ENCODE data around the gene LAMC1. TPM values are rescaled to one million over a fixed set of nuclear protein-coding genes. Genes with fewer than 3 reads are reported as not detected.
A peak's percentile ranks its signal among the peaks of the same experiment; 100 is the strongest.

LAMC1 gene
- total RNA-seq, 2 donors from 2014 or later: 39.3 to 141 TPM

DNA sequence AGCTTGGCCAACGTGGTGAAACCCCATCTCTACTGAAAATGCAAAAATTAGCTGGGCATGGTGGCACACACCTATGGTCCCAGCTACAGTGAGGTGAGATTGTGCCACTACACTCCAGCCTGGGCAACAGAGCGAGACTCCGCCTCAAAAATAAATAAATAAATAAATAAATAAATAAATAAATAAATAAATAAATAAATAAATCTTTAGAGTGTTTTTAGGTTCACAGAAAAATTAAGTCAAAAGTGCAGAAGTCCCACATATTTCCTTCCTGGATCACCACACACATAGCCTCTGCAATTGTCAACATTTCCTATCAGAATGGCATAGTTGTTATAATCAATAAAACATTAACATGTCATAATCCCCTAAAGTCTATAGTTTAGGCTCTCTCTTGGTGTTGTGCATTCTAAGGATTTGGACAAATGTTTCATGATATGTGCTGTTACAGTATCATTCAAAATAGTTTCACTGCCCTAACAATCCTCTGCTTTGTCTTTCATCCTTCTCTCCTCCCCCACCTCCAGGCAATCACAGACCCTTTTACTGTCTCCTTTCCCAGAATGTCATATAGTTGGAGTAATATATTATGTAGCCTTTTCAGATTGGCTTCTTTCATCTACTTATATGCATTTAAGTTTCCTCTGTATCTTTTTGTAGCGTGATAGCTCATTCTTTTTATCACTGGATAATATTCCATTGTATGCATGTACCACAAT, 58.3 kb downstream of the LAMC1 start:
- intact Hi-C loops (cut with DNase I): no loop called here
- no peak for DNase-seq (ENCODE audit: low spot score)
- Histone ChIP-seq H3K9me3 (no peaks in the 10 kb centered on the region), H3K36me3 (no peaks in the 10 kb centered on the region), H3K4me3 (no peak overlapping the region), H3K4me1 (replicated peaks) (no peaks in the 10 kb centered on the region), H3K27ac (no peak overlapping the region), H3K27me3 (replicated peaks; ENCODE audit: insufficient read depth) (no peaks in the 10 kb centered on the region)
- WGBS: 96% methylated on average over 4 of the region's 4 CpGs
- TF ChIP-seq, protein P1, sequence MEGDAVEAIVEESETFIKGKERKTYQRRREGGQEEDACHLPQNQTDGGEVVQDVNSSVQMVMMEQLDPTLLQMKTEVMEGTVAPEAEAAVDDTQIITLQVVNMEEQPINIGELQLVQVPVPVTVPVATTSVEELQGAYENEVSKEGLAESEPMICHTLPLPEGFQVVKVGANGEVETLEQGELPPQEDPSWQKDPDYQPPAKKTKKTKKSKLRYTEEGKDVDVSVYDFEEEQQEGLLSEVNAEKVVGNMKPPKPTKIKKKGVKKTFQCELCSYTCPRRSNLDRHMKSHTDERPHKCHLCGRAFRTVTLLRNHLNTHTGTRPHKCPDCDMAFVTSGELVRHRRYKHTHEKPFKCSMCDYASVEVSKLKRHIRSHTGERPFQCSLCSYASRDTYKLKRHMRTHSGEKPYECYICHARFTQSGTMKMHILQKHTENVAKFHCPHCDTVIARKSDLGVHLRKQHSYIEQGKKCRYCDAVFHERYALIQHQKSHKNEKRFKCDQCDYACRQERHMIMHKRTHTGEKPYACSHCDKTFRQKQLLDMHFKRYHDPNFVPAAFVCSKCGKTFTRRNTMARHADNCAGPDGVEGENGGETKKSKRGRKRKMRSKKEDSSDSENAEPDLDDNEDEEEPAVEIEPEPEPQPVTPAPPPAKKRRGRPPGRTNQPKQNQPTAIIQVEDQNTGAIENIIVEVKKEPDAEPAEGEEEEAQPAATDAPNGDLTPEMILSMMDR (IDR thresholded peaks at IDR 0.05): no peak
- TF ChIP-seq POLR2AphosphoS5 (IDR thresholded peaks at IDR 0.05): no peak
- TF ChIP-seq POLR2A (IDR thresholded peaks at IDR 0.05): no peak

DNA sequence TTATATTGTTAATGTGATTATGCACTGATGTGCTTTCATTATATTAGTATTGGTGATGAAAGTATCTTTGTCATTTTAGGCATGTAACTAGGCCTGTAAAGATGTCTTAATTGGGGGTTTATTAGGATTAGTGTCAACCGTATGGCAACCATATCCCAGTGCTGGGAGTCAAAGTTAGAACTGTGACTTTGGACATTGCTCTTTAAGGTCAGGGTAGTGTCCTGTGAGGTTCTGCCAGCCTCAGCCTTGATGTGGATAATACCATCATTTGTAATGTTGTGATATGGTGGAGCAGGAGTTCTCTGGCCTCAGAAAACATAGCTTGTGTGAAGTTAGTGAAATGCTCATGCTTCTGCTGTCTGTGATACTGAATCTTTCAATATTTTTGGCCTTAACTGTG, 59.4 kb downstream of the LAMC1 start:
- no peak overlapping the region for H3K4me3 ChIP-seq
- no peaks in the 10 kb centered on the region for H3K9me3 ChIP-seq
- H3K27ac ChIP-seq: no peak overlapping the region
- intact Hi-C loops (cut with DNase I): no loop called here
- WGBS: 91% methylated on average over 1 of the region's 1 CpG
- DNase-seq (ENCODE audit: low spot score): no peak
- TF ChIP-seq, protein P1 (IDR thresholded peaks at IDR 0.05): no peak
- TF ChIP-seq POLR2AphosphoS5 (IDR thresholded peaks at IDR 0.05) (no peak), POLR2A (IDR thresholded peaks at IDR 0.05) (no peak)
- no peaks in the 10 kb centered on the region for H3K36me3 ChIP-seq
- H3K4me1 ChIP-seq (replicated peaks): no peaks in the 10 kb centered on the region
- no peaks in the 10 kb centered on the region for H3K27me3 ChIP-seq (replicated peaks; ENCODE audit: insufficient read depth)

DNA sequence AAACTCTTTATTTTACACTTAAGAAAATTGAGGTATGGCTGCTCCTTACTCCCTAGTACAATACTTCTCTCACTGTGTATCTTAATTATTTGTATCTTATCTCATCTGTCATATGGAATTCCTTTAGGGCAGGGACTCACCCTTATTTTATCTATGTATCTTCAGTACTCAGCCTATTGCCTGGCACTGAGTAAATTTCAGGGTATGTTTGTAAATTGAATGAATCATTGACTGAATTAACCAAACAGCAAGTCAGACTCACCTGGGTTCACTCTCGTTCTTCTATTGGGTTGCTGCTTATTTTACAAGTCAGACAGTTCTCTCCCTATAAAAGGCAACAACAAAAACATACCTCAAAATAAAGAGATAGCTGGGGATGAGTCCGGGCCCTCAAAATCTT, 63.8 kb downstream of the LAMC1 start:
- TF ChIP-seq, protein P1 (IDR thresholded peaks at IDR 0.05): no peak
- TF ChIP-seq POLR2A (IDR thresholded peaks at IDR 0.05) (no peak), POLR2AphosphoS5 (IDR thresholded peaks at IDR 0.05) (no peak)
- Histone ChIP-seq H3K4me3 (no peak overlapping the region), H3K36me3 (no peaks in the 10 kb centered on the region), H3K4me1 (replicated peaks) (peaks cover 9% of the 10 kb centered on the region), H3K27me3 (replicated peaks; ENCODE audit: insufficient read depth) (no peaks in the 10 kb centered on the region), H3K27ac (no peak overlapping the region), H3K9me3 (no peaks in the 10 kb centered on the region)
- no peak for DNase-seq (ENCODE audit: low spot score)
- 64% methylated on average over 2 of the region's 2 CpGs for WGBS
- intact Hi-C loops (cut with DNase I): no loop called here

DNA sequence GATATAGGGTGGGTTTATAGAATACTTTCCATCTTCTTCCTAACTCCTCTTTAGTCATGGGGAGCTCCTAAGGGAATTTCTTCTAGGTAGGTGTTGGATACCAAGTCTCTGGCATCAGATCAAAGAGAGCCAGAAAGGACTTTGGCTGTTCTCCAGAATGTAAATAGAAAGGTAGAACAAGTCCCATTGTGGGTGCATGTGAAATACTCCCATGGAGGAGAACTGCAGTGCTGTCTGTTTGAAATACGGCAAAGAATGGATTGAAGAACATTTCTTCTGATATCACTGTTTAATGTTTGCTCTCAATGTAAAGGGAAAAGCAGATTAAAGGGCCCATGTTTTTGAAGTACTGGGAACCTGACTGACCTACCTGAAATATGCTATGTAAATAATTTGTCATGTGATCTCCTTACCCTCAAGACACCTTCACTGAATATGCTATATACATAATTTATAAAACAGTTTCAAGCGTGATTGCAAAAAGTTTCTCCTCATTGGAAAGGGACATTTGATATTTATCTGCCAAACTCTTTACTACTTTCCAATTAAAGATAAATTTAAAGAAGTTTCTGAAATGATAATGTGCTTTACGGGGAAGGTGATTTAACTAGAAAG, 65.9 kb downstream of the LAMC1 start:
- H3K4me1 ChIP-seq (replicated peaks): peaks cover 9% of the 10 kb centered on the region

DNA sequence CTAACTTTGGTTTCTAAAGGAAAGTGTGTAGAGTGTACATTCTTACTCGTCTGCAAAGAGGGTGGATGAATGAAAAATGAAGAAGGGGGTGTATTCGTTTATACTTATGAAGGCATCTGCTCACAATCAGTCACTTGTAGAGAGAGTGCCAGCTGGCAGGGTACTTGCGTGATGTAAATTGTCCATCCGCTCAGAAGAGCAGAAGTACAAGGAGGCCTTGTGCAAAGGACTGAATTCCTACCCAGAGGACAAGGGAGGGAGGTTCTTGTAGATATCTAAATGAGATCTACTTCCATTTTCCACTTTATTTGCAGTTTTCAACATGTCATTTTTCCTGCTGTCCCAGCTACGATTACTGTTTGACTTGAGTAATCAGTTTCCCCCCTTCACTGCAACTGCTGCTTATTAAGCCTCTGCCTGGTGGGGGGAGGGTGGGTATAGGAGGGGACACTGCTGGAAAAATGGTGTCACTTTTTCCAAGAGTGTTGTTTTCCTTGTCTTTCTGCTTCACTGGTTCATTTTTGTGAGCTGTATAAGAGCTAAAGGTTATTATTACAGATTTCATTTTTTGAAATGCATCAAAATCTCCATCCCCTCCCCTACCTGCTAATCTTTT, 67.3 kb downstream of the LAMC1 start:
- 32% methylated on average over 5 of the region's 5 CpGs for WGBS
- peak overlapping the region in 1 of 2 donors; percentile 49 for H3K27ac ChIP-seq
- peaks cover 9% of the 10 kb centered on the region for H3K4me1 ChIP-seq (replicated peaks)
- no peaks in the 10 kb centered on the region for H3K36me3 ChIP-seq
- H3K27me3 ChIP-seq (replicated peaks; ENCODE audit: insufficient read depth): no peaks in the 10 kb centered on the region
- DNase-seq (ENCODE audit: low spot score): peak; percentile 8
- H3K9me3 ChIP-seq: no peaks in the 10 kb centered on the region
- TF ChIP-seq, protein P1 (IDR thresholded peaks at IDR 0.05): no peak
- TF ChIP-seq POLR2AphosphoS5 (IDR thresholded peaks at IDR 0.05) (no peak), POLR2A (IDR thresholded peaks at IDR 0.05) (no peak)
- intact Hi-C loops (cut with DNase I): no loop called here
- no peak overlapping the region for H3K4me3 ChIP-seq

More for the DNA sequence above, 65.9 kb downstream of the LAMC1 start:
- intact Hi-C loops (cut with DNase I): no loop called here
- no peaks in the 10 kb centered on the region for H3K9me3 ChIP-seq
- H3K36me3 ChIP-seq: no peaks in the 10 kb centered on the region
- H3K4me3 ChIP-seq: no peak overlapping the region
- peak overlapping the region in 1 of 2 donors; percentile 49 for H3K27ac ChIP-seq
- 40% methylated on average over 3 of the region's 3 CpGs for WGBS
- peak; percentile 68 for DNase-seq (ENCODE audit: low spot score)
- H3K27me3 ChIP-seq (replicated peaks; ENCODE audit: insufficient read depth): no peaks in the 10 kb centered on the region
- peak; percentile 90 for TF ChIP-seq POLR2AphosphoS5 (IDR thresholded peaks at IDR 0.05)
- no peak for TF ChIP-seq POLR2A (IDR thresholded peaks at IDR 0.05)
